GM12873 (cell line): ENCODE measurements around the gene ZNF716.

Experiments used
- TF ChIP-seq, protein P1 (sequence below): IDR thresholded peaks from 2 replicates; pipeline ENCODE4 v1.5.1; 2012; ENCODE audit warnings: low read depth, mild to moderate bottlenecking, moderate library complexity, low read length, control low read depth; ENCODE audit not compliant: insufficient read depth; ENCODE audit errors: missing control alignments

Gene ZNF716

DNA sequence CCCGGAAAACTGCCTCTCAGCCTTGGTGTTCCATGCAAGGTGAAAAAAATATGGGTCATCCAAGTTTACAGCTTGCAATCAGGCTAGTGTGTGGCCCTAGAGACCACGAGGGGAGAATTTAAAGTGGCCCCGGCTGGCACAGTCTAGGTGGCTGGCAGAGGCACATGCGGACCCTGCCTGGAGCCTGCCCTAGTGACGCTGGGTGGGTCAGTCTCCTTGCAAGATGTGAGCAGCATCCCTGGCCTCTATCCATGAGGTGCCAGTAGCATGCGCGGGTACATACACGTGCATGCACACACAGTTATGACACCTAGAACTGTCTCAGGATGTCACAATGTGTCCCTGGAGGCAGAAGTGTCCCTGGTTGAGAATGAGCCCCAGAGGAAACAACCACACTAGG lies 22.4 kb upstream of the ZNF716 start:
- TF ChIP-seq, protein P1, sequence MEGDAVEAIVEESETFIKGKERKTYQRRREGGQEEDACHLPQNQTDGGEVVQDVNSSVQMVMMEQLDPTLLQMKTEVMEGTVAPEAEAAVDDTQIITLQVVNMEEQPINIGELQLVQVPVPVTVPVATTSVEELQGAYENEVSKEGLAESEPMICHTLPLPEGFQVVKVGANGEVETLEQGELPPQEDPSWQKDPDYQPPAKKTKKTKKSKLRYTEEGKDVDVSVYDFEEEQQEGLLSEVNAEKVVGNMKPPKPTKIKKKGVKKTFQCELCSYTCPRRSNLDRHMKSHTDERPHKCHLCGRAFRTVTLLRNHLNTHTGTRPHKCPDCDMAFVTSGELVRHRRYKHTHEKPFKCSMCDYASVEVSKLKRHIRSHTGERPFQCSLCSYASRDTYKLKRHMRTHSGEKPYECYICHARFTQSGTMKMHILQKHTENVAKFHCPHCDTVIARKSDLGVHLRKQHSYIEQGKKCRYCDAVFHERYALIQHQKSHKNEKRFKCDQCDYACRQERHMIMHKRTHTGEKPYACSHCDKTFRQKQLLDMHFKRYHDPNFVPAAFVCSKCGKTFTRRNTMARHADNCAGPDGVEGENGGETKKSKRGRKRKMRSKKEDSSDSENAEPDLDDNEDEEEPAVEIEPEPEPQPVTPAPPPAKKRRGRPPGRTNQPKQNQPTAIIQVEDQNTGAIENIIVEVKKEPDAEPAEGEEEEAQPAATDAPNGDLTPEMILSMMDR: no peak

DNA sequence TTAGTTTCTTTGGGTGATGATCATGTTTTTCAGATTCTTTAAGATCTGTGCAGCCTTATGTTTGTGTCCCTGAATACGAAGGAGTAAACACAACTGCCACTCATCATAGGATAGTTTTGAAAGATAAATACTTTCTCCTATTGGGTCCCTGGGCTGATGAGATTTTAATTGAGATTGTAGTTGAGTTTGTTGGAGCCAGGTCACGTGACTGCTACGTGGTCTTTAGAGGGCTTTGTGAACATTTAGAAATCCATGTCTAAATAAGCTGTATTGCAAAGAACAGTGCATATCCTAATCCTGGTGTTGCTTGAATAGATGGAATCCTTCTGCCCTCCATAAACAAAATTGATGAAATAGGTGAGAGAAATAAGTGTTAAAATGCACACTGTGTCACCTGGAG lies 17.4 kb upstream of the ZNF716 start:
- TF ChIP-seq, protein P1: no peak

DNA sequence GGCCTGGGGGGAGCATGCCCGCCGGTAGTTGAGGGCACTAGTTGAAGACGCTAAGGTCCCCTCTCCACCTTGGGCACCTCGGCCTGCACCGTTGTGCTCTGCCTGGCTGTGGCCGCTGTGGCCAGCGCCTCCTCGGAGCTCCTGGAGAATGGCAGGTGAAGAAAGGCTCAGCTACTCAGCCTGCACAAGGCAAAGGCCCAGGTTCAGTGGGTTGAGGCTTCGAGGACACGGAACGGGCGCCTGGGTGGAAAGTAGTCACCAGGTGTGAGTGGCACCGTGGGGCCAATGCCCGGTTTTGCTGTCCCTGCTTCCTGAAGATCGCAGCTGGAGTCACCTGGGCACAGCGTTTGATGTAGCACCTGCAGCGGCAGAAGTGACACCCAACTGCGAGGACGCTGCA lies 12.4 kb upstream of the ZNF716 start:
- TF ChIP-seq, protein P1: no peak

DNA sequence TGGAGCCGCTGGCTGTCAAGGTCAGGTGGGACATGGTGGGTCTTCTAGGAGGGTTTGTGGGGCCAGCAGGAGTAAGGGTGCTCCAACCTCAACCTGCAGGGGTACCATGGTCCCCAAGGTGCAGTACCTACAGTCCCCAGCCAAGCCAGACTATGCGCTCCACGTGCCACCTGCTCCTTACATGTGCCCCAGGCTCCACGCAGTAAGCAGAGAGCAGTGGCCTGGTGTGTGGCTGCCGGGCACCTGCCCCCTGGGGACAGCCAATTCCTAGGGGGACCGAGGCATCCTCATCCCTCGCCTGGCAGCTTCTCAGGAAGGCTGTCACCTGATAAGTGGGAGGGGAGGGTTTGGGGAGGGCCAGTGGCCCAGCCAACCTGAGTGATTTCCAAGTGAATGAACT lies 11.7 kb upstream of the ZNF716 start:
- TF ChIP-seq, protein P1: no peak

DNA sequence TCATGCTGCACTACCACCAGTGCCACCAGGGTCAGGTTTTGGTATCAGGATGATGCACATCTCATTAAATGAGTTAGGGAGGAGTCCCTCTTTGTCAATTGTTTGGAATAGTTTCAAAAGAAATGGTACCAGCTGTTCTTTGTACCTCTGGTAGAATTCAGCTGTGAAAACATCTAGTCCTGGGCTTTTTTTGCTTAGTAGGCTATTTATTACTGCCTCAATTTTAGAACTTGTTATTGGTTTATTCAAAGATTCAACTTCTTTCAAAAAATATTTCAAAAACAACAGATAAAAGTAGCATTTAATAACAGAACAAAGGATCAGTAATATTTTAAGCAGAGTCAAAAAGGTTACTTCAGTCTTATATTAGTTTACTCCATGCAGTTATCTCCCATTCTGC lies 6.4 kb upstream of the ZNF716 start:
- TF ChIP-seq, protein P1: no peak

DNA sequence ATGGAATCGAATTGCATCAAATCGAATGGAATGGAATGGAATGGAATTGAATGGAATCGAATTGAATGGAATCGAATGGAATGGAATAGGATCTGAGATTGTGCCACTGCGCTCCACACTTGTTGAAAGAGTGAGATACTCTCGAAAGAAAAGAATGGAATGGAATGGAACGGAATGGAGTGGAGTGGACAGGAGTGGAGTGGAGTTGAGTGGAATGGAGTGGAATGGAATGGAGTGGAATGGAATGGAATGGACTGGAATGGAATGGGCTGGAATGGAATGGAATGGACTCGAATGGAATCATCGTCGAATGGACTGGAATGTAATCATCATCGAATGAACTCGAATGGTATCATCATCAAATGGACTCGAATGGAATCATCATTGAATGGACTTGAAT lies 38.0 kb downstream of the ZNF716 start:
- TF ChIP-seq, protein P1: no peak

DNA sequence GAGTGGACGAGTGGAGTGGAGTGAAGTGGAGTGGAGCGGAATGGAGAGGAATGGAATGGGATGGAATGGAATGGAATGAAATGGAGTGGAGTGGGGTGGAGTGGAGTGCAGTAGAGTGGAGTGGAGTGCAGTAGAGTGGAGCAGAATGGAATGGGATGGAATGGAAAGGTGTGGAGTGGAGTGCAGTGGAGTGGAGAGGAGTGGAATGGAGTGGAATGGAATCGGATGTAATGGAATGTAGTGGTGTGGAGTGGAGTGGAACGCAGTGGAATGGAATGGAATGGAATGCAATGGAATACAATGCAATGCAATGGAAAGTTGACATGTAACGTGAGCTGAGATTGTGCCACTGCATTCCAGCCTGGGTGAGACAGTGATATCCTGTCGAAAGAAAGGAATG lies 46.4 kb downstream of the ZNF716 start:
- TF ChIP-seq, protein P1: no peak

DNA sequence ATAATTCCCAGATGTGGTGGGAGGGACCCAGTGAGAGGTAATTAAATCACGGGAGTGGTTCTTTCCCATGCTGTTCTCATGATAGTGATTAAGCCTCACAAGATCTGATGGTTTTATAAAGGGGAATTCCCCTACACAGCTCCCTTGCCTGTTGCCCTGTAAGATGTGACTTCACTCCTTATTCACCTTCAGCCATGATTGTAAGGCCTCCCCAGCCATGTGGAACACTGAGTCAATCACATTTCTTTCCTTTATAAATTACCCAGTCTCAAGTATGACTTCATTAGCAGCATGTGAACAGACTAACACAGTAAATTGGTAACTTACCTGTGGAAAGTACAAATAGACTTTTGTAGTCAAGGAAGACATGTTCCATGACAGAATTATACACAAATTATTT lies 55.2 kb downstream of the ZNF716 start:
- TF ChIP-seq, protein P1: no peak
